NCI-H82 (cell line): Measurements from ENCODE around the gene FLII.
"Not testable (repeated sequence)": the region's sequence is repeated elsewhere in the genome, so short reads cannot be mapped to it uniquely, and the experiment has no call there.

Experiments used
- DNase-seq: peaks from one replicate; lab custom pipeline; 2025; lab: John Stamatoyannopoulos, UW

FLII gene

GRCh38 chr17:18217412-18218015 lies 41.0 kb downstream of the FLII start:
- peak; percentile 87 for DNase-seq

- DNase-seq: not testable (repeated sequence)
These were observed 41.6 kb downstream of the FLII start for GRCh38 chr17:18216906-18217305.

GRCh38 chr17:18213666-18214270 lies 44.8 kb downstream of the FLII start:
- DNase-seq: peak; percentile 35

GRCh38 chr17:18208092-18208491 lies 50.4 kb downstream of the FLII start:
- no peak for DNase-seq

- DNase-seq: no peak
These were observed 51.6 kb downstream of the FLII start for GRCh38 chr17:18206962-18207361.

GRCh38 chr17:18205861-18206260 lies 52.7 kb downstream of the FLII start:
- no peak for DNase-seq

- no peak for DNase-seq
These were observed 55.2 kb downstream of the FLII start for GRCh38 chr17:18203308-18203707.

- no peak for DNase-seq
These were observed 57.4 kb downstream of the FLII start for GRCh38 chr17:18201108-18201507.

- DNase-seq: no peak
These were observed 60.0 kb downstream of the FLII start for GRCh38 chr17:18198530-18198929.

- no peak for DNase-seq
These were observed 60.9 kb downstream of the FLII start for GRCh38 chr17:18197535-18198194.

- no peak for DNase-seq
These were observed 63.3 kb downstream of the FLII start for GRCh38 chr17:18195246-18195645.
